ENCODE measurements around the gene STAP1.

- no peak for TF ChIP-seq CTCF (IDR thresholded peaks at IDR 0.05)
- no peak for TF ChIP-seq POLR2AphosphoS5 (IDR thresholded peaks at IDR 0.05)
Measured at GRCh38 chr4:67568820-67569219, 10.3 kb downstream of the STAP1 start.
